Neural cell (in vitro differentiated cells): ENCODE measurements around the gene NLN. TPM values are rescaled to one million over a fixed set of nuclear protein-coding genes. Genes with fewer than 3 reads are reported as not detected.

Experiments used
- H2AFZ ChIP-seq: fragments of 200-600, 300-800 bp; sonication (generic), shearing (Covaris generic); 2 replicates; pipeline ENCODE4 v1.6.0; 2014; ENCODE audit warnings: low read depth, mild to moderate bottlenecking, antibody characterized with exemption, low read length, moderate library complexity
- H3F3A ChIP-seq: fragments of 200-600 bp; shearing (Covaris generic); 2 replicates; pipeline ENCODE4 v1.6.1; 2016; ENCODE audit warnings: mild to moderate bottlenecking, moderate library complexity, mixed read lengths, antibody characterized with exemption, low read length; ENCODE audit not compliant: insufficient read depth, poor library complexity, severe bottlenecking
- H3K27ac ChIP-seq: fragments of 200-600, 300-800 bp; sonication (generic), shearing (Covaris generic); 2 replicates; pipeline ENCODE4 v1.5.1; 2014; ENCODE audit warnings: mild to moderate bottlenecking, low read length, moderate library complexity
- H3K27me3 ChIP-seq: fragments of 300-800, 200-600 bp; sonication (generic), shearing (Covaris generic); 2 replicates; pipeline ENCODE4 v1.6.0; 2014; ENCODE audit warnings: mild to moderate bottlenecking, low read depth, low read length, moderate library complexity; ENCODE audit not compliant: insufficient read depth
- H3K36me3 ChIP-seq: fragments of 300-800, 200-600 bp; sonication (generic), shearing (Covaris generic); 2 replicates; pipeline ENCODE4 v1.5.1; 2014; ENCODE audit warnings: mild to moderate bottlenecking, antibody characterized with exemption, low read length, moderate library complexity; ENCODE audit not compliant: insufficient read depth
- H3K4me2 ChIP-seq: fragments of 300-800, 200-600 bp; sonication (generic), shearing (Covaris generic); 2 replicates; pipeline ENCODE4 v1.6.0; 2014; ENCODE audit warnings: mild to moderate bottlenecking, low read length
- H3K4me3 ChIP-seq: fragments of 300-800, 200-600 bp; sonication (generic), shearing (Covaris generic); 2 replicates; pipeline ENCODE4 v1.5.1; 2014; ENCODE audit warnings: mild to moderate bottlenecking, low read length, moderate library complexity
- H3K79me2 ChIP-seq: fragments of 200-600 bp; shearing (Covaris generic); replicated peaks from 2 replicates; pipeline ENCODE4 v1.6.0; 2014; ENCODE audit warnings: mild to moderate bottlenecking, low read length, moderate library complexity; ENCODE audit not compliant: insufficient read depth
- H3K9ac ChIP-seq: fragments of 300-800, 200-600 bp; sonication (generic), shearing (Covaris generic); 2 replicates; pipeline ENCODE4 v1.6.1; 2016; ENCODE audit warnings: mild to moderate bottlenecking, low read length, mixed read lengths
- H3K9me2 ChIP-seq: fragments of 200-600 bp; shearing (Covaris generic); 2 replicates; pipeline ENCODE4 v1.6.1; 2016; ENCODE audit warnings: mild to moderate bottlenecking, low read length, mixed read lengths; ENCODE audit not compliant: insufficient read depth
- H3K9me3 ChIP-seq: fragments of 200-600, 300-800 bp; sonication (generic), shearing (Covaris generic); 2 replicates; pipeline ENCODE4 v1.6.1; 2016; ENCODE audit warnings: mild to moderate bottlenecking, mixed run types, low read length, moderate library complexity, mixed read lengths
- H4K20me1 ChIP-seq: fragments of 200-600 bp; shearing (Covaris generic); 2 replicates; pipeline ENCODE4 v1.6.1; 2016; ENCODE audit warnings: mild to moderate bottlenecking, mixed run types; ENCODE audit not compliant: insufficient read depth
- EP300 ChIP-seq: fragments of 450-650 bp; conservative IDR thresholded peaks from 2 replicates; pipeline ENCODE4 v1.6.1; 2014; ENCODE audit warnings: antibody characterized with exemption, mild to moderate bottlenecking, moderate library complexity; ENCODE audit not compliant: poor library complexity, severe bottlenecking
- EZH2 ChIP-seq: fragments of 200-600, 300-800 bp; shearing (Covaris generic), sonication (generic); IDR thresholded peaks from 2 replicates; pipeline ENCODE4 v1.6.1; 2014; ENCODE audit warnings: antibody characterized with exemption, low read length, borderline replicate concordance, mild to moderate bottlenecking; ENCODE audit not compliant: insufficient read depth, poor library complexity, severe bottlenecking
- MXI1 ChIP-seq: fragments of 450-650 bp; conservative IDR thresholded peaks from 2 replicates; pipeline ENCODE4 v1.6.1; 2014; ENCODE audit warnings: antibody characterized with exemption, mild to moderate bottlenecking; ENCODE audit not compliant: poor library complexity, severe bottlenecking
- POLR2AphosphoS5 ChIP-seq: IDR thresholded peaks from 2 replicates; pipeline ENCODE4 v1.6.1; 2012
- RAD21 ChIP-seq: fragments of 450-650 bp; conservative IDR thresholded peaks from 2 replicates; pipeline ENCODE4 v1.6.1; 2014; ENCODE audit warnings: antibody characterized with exemption, mild to moderate bottlenecking, moderate library complexity
- SMC3 ChIP-seq: fragments of 450-650 bp; conservative IDR thresholded peaks from 2 replicates; pipeline ENCODE4 v1.6.1; 2014; ENCODE audit warnings: antibody characterized with exemption, mild to moderate bottlenecking, moderate library complexity; ENCODE audit not compliant: poor library complexity
- TAF1 ChIP-seq: IDR thresholded peaks from 2 replicates; pipeline ENCODE4 v1.6.1; 2012; ENCODE audit warnings: low read depth
- polyA plus RNA-seq: library from polyadenylated mRNA; depleted of rRNA; stranded (reverse); fragments of >200 nt; gene quantifications from 2 replicates; pipeline ENCODE4 v1.2.3, GENCODE V29; 2014
- TF ChIP-seq, protein P1 (sequence below): IDR thresholded peaks from 2 replicates; pipeline ENCODE4 v1.6.1; 2012; ENCODE audit warnings: borderline replicate concordance
- TF ChIP-seq, protein P2 (sequence below): fragments of 450-650 bp; IDR thresholded peaks from 2 replicates; pipeline ENCODE4 v1.5.1; 2014; ENCODE audit warnings: antibody characterized with exemption, mild to moderate bottlenecking, moderate library complexity; ENCODE audit not compliant: poor library complexity, severe bottlenecking

NLN gene
- polyA plus RNA-seq, 1 donor from 2014 or later: 18.7 TPM

DNA sequence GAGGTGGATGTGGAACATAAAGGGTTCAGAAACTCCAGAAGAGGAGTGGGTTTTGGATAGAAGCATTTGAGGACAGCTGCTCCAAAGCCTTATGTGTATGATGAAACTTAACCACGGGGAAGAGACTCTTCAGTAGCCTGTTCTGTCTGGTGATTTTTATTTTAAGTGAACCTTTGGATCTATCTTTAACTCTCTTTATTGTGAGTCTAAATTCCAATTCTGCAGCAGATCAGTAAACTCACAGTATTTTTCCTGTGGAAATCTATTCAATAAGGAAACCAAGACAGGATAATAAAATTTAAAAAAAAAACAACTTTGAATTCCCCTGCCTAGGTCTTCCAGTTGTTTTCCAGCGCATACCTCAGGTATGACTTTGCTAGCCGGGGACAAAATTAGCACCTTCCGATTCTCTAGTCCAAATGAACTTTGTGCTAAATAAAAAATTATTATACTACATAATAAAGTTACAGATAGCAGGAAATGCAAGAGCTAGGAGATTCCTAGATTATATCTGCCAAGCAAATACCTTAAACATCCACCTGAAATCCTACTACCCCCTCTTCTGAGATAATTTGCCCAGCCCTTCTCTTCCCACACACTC, 101.9 kb downstream of the NLN start:
- no peaks in the 10 kb centered on the region for H3K36me3 ChIP-seq
- H3K79me2 ChIP-seq: no peaks in the 10 kb centered on the region
- H3F3A ChIP-seq: no peaks in the 10 kb centered on the region
- no peaks in the 10 kb centered on the region for H3K27me3 ChIP-seq
- no peak for TF ChIP-seq SMC3
- no peak for TF ChIP-seq TAF1
- TF ChIP-seq EP300: no peak
- TF ChIP-seq RAD21: no peak
- no peak for TF ChIP-seq MXI1
- TF ChIP-seq, protein P1, sequence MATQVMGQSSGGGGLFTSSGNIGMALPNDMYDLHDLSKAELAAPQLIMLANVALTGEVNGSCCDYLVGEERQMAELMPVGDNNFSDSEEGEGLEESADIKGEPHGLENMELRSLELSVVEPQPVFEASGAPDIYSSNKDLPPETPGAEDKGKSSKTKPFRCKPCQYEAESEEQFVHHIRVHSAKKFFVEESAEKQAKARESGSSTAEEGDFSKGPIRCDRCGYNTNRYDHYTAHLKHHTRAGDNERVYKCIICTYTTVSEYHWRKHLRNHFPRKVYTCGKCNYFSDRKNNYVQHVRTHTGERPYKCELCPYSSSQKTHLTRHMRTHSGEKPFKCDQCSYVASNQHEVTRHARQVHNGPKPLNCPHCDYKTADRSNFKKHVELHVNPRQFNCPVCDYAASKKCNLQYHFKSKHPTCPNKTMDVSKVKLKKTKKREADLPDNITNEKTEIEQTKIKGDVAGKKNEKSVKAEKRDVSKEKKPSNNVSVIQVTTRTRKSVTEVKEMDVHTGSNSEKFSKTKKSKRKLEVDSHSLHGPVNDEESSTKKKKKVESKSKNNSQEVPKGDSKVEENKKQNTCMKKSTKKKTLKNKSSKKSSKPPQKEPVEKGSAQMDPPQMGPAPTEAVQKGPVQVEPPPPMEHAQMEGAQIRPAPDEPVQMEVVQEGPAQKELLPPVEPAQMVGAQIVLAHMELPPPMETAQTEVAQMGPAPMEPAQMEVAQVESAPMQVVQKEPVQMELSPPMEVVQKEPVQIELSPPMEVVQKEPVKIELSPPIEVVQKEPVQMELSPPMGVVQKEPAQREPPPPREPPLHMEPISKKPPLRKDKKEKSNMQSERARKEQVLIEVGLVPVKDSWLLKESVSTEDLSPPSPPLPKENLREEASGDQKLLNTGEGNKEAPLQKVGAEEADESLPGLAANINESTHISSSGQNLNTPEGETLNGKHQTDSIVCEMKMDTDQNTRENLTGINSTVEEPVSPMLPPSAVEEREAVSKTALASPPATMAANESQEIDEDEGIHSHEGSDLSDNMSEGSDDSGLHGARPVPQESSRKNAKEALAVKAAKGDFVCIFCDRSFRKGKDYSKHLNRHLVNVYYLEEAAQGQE: no peak
- TF ChIP-seq, protein P2, sequence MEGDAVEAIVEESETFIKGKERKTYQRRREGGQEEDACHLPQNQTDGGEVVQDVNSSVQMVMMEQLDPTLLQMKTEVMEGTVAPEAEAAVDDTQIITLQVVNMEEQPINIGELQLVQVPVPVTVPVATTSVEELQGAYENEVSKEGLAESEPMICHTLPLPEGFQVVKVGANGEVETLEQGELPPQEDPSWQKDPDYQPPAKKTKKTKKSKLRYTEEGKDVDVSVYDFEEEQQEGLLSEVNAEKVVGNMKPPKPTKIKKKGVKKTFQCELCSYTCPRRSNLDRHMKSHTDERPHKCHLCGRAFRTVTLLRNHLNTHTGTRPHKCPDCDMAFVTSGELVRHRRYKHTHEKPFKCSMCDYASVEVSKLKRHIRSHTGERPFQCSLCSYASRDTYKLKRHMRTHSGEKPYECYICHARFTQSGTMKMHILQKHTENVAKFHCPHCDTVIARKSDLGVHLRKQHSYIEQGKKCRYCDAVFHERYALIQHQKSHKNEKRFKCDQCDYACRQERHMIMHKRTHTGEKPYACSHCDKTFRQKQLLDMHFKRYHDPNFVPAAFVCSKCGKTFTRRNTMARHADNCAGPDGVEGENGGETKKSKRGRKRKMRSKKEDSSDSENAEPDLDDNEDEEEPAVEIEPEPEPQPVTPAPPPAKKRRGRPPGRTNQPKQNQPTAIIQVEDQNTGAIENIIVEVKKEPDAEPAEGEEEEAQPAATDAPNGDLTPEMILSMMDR: no peak
- no peaks in the 10 kb centered on the region for H3K9me2 ChIP-seq
- no peak overlapping the region for H3K27ac ChIP-seq
- no peak overlapping the region for H3K9ac ChIP-seq
- H4K20me1 ChIP-seq: no peaks in the 10 kb centered on the region
- H3K9me3 ChIP-seq: no peaks in the 10 kb centered on the region
- no peak overlapping the region for H2AFZ ChIP-seq
- no peak overlapping the region for H3K4me2 ChIP-seq
- H3K4me3 ChIP-seq: no peak overlapping the region

DNA sequence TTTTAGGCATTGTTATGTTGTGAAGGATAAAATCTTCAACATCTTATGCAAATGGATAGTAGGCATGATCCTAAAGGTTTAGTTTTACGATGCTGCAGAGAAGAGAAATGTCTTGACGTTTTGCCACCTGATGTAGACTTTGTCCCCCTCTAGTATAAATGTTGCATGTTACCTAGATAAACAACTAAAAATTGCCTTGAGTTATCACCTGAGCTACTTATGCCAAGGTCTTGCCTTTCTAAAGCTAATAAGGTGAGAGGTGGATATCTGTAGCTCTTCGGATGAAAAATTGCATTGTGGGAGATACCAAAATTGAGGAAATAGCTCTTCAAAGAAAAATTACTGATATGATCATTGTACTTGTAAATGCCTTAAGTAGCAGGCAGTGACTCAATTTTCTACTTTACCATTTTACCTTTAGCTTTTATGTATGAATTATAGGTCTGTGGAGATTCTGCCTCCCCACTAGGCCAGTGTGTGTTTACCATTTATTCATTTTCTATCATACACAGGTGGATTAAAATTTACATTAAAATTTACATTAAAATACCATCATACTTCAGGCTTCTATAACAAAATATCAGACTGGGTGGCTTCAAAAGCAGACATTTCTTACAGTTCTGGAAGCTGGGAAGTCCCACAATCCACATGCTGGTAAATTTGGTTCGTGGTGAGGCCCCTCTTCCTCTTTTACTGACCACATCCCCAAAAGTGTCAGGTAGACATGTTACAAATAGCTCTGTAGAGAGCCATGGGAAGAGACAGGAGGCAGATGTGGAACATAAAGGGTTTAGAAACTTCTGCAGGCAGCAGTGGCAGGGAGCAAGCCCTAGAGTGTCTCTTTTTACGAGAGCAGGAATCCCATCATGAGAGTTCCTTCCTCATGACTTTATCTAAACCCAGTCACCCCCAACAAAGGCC, 103.7 kb downstream of the NLN start:
- H3K79me2 ChIP-seq: no peaks in the 10 kb centered on the region
- H3K4me2 ChIP-seq: no peak overlapping the region
- H3K36me3 ChIP-seq: no peaks in the 10 kb centered on the region
- H3K27ac ChIP-seq: no peak overlapping the region
- H4K20me1 ChIP-seq: no peaks in the 10 kb centered on the region
- H3K9me2 ChIP-seq: no peaks in the 10 kb centered on the region
- H2AFZ ChIP-seq: no peak overlapping the region
- no peak overlapping the region for H3K4me3 ChIP-seq
- H3K27me3 ChIP-seq: no peaks in the 10 kb centered on the region
- H3F3A ChIP-seq: no peaks in the 10 kb centered on the region
- no peak for TF ChIP-seq EP300
- no peak for TF ChIP-seq EZH2
- TF ChIP-seq, protein P2: no peak
- TF ChIP-seq MXI1: no peak
- TF ChIP-seq SMC3: no peak
- no peak for TF ChIP-seq TAF1
- TF ChIP-seq, protein P1: no peak
- no peak for TF ChIP-seq RAD21
- no peak for TF ChIP-seq POLR2AphosphoS5
- H3K9me3 ChIP-seq: no peaks in the 10 kb centered on the region
- H3K9ac ChIP-seq: no peak overlapping the region
